Measurements from ENCODE around the gene GRHPR. TPM values are rescaled to one million over a fixed set of nuclear protein-coding genes. Genes with fewer than 3 reads are reported as not detected.

The GRHPR gene
- polyA plus RNA-seq, 1 of the 3 experiments (the other 2 are of a cell fraction) = 206 TPM

- DNase-seq = no peak
- Histone ChIP-seq H2AFZ (ENCODE audit: low read depth) (no peak overlapping the region), H3K27ac (ENCODE audit: low read depth in 2 of 2, low read length in 1 of 2) (no peak overlapping the region), H3K4me2 (no peak overlapping the region), H3K9ac (no peak overlapping the region), H3K9me2 (no peaks in the 10 kb centered on the region), H3K36me3 (replicated peaks in 1 of 2; ENCODE audit: control insufficient read depth in 1 of 2, insufficient read depth in 2 of 2, low read length in 1 of 2) (peaks cover 0 to 13% of the 10 kb centered on the region in 2 experiments), H3K4me3 (ENCODE audit: low read depth in 2 of 2, low read length in 1 of 2) (no peak overlapping the region), H3K27me3 (ENCODE audit: insufficient read depth) (no peaks in the 10 kb centered on the region), H4K20me1 (ENCODE audit: insufficient read depth) (peaks cover 84% of the 10 kb centered on the region), H3K9me3 (no peaks in the 10 kb centered on the region), H3K79me2 (ENCODE audit: insufficient read depth) (peaks cover 99% of the 10 kb centered on the region), H3F3A (replicated peaks; ENCODE audit: insufficient read depth) (peaks cover 6% of the 10 kb centered on the region), H3K4me1 (ENCODE audit: control insufficient read depth in 1 of 2, insufficient read depth in 2 of 2, low read depth in 1 of 2, low read length in 1 of 2) (peaks cover 3 to 4% of the 10 kb centered on the region in 2 experiments; a peak in 3 of 4 replicates)
- WGBS (ENCODE audit: low lambda C conversion rate) = 100% methylated on average over 1 of the region's 1 CpG
- no peak for TF ChIP-seq MEF2A (IDR thresholded peaks at IDR 0.05; ENCODE audit: borderline replicate concordance, low read depth)
- TF ChIP-seq RFX5 (IDR thresholded peaks at IDR 0.05; ENCODE audit: low read length) = no peak
- no peak for TF ChIP-seq RXRA (IDR thresholded peaks at IDR 0.05; ENCODE audit: borderline replicate concordance, low read depth)
- no peak for TF ChIP-seq ELF1 (IDR thresholded peaks at IDR 0.05)
- no peak for TF ChIP-seq PBX3 (IDR thresholded peaks at IDR 0.05)
- no peak for TF ChIP-seq FOXJ3 (CRISPR knock-in tag; IDR thresholded peaks at IDR 0.05)
- no peak for TF ChIP-seq JUND (IDR thresholded peaks at IDR 0.05)
- no peak for TF ChIP-seq REST (IDR thresholded peaks at IDR 0.05; ENCODE audit: low read depth, low read length)
- no peak for TF ChIP-seq NRF1 (IDR thresholded peaks at IDR 0.05; ENCODE audit: low read depth, low read length)
- TF ChIP-seq FOSL2 (IDR thresholded peaks at IDR 0.05; ENCODE audit: borderline replicate concordance, low read depth) = no peak
- no peak for TF ChIP-seq USF2 (IDR thresholded peaks at IDR 0.05; ENCODE audit: borderline replicate concordance, low read depth, low read length)
- TF ChIP-seq TCF12 (IDR thresholded peaks at IDR 0.05) = no peak
- no peak for TF ChIP-seq MXI1 (IDR thresholded peaks at IDR 0.05; ENCODE audit: low read depth, low read length)
- no peak for TF ChIP-seq TAF1 (IDR thresholded peaks at IDR 0.05; ENCODE audit: borderline replicate concordance, low read depth, low read length)
- no peak for TF ChIP-seq MAX (IDR thresholded peaks at IDR 0.05; ENCODE audit: low read depth)
- TF ChIP-seq CTCF (IDR thresholded peaks at IDR 0.05) = no peak
- TF ChIP-seq YY1 (IDR thresholded peaks at IDR 0.05; ENCODE audit: low read depth) = no peak
- no peak for TF ChIP-seq FOXM1 (IDR thresholded peaks at IDR 0.05; ENCODE audit: low read depth)
- TF ChIP-seq NFIC (IDR thresholded peaks at IDR 0.05; ENCODE audit: borderline replicate concordance) = no peak
- TF ChIP-seq CHD2 (IDR thresholded peaks at IDR 0.05; ENCODE audit: low read length, partially characterized antibody) = no peak
- ChIA-PET CTCF (no interaction called here), POLR2A (no interaction called here)
Measured at GRCh38 chr9:37453827-37454226, 31.3 kb downstream of the GRHPR start.

Measured in SK-N-SH (cell line).